GM21528 (cell line): ENCODE data around the gene MYO3A.
"Not testable (repeated sequence)": the region's sequence is repeated elsewhere in the genome, so short reads cannot be mapped to it uniquely, and the experiment has no call there.

Experiments used
- ATAC-seq: cut with Tn5 transposase; IDR thresholded peaks from one replicate; pipeline ENCODE4 v1.9.1; 2021; ENCODE audit warnings: mild to moderate bottlenecking, moderate library complexity; ENCODE audit not compliant: unreplicated experiment, low FRiP score

Gene MYO3A

GRCh38 chr10:26067680-26068079 is 133.7 kb downstream of the MYO3A start:
- no peak for ATAC-seq

- not testable (repeated sequence) for ATAC-seq
Observed at GRCh38 chr10:26080971-26081370, 146.9 kb downstream of the MYO3A start.

- no peak for ATAC-seq
Observed at GRCh38 chr10:26081459-26081858, 147.4 kb downstream of the MYO3A start.

GRCh38 chr10:26085549-26085948 is 151.5 kb downstream of the MYO3A start:
- no peak for ATAC-seq

- ATAC-seq = no peak
Observed at GRCh38 chr10:26087666-26088065, 153.6 kb downstream of the MYO3A start.

GRCh38 chr10:26090026-26090425 is 156.0 kb downstream of the MYO3A start:
- no peak for ATAC-seq

- ATAC-seq = no peak
Observed at GRCh38 chr10:26090762-26091161, 156.7 kb downstream of the MYO3A start.

GRCh38 chr10:26093229-26093628 is 159.2 kb downstream of the MYO3A start:
- no peak for ATAC-seq

GRCh38 chr10:26095781-26096180 is 161.8 kb downstream of the MYO3A start:
- no peak for ATAC-seq

GRCh38 chr10:26097549-26097948 is 163.5 kb downstream of the MYO3A start:
- ATAC-seq = not testable (repeated sequence)

- no peak for ATAC-seq
Observed at GRCh38 chr10:26112532-26112931, 178.5 kb downstream of the MYO3A start.

GRCh38 chr10:26138613-26139012 is 204.6 kb downstream of the MYO3A start:
- ATAC-seq = no peak

- ATAC-seq = no peak
Observed at GRCh38 chr10:26156019-26156418, 222.0 kb downstream of the MYO3A start.

GRCh38 chr10:26157734-26158133 is 223.7 kb downstream of the MYO3A start:
- ATAC-seq = no peak

GRCh38 chr10:26169466-26169865 is 235.4 kb downstream of the MYO3A start:
- no peak for ATAC-seq

- no peak for ATAC-seq
Observed at GRCh38 chr10:26172131-26172530, 238.1 kb downstream of the MYO3A start.

GRCh38 chr10:26173837-26174236 is 239.8 kb downstream of the MYO3A start:
- ATAC-seq = no peak

- ATAC-seq = no peak
Observed at GRCh38 chr10:26177341-26177740, 243.3 kb downstream of the MYO3A start.

GRCh38 chr10:26194275-26194674 is 260.2 kb downstream of the MYO3A start:
- ATAC-seq = no peak

GRCh38 chr10:26197248-26197647 is 263.2 kb downstream of the MYO3A start:
- no peak for ATAC-seq

- ATAC-seq = no peak
Observed at GRCh38 chr10:26198119-26198518, 264.1 kb downstream of the MYO3A start.

GRCh38 chr10:26199841-26200240 is 265.8 kb downstream of the MYO3A start:
- ATAC-seq = no peak

- ATAC-seq = no peak
Observed at GRCh38 chr10:26205223-26205622, 271.2 kb downstream of the MYO3A start.
